Ureter (tissue), 1 donor: ENCODE measurements around the gene KANK4. TPM values are rescaled to one million over a fixed set of nuclear protein-coding genes. Genes with fewer than 3 reads are reported as not detected.
"Not testable (repeated sequence)": the region's sequence is repeated elsewhere in the genome, so short reads cannot be mapped to it uniquely, and the experiment has no call there.

Source experiments
- DNase-seq: peaks from one replicate; pipeline ENCODE4 v3.0.0-alpha.2; 2020; ENCODE audit warnings: low spot score
- total RNA-seq: library from RNA; stranded (reverse); gene quantifications from one replicate; pipeline ENCODE4 v1.2.4, GENCODE V29; 2023
- donor health status: DM: yes; HTN: yes; CAD: no.

KANK4 gene
- total RNA-seq, 1 donor from 2014 or later, result 0.13 TPM

DNA sequence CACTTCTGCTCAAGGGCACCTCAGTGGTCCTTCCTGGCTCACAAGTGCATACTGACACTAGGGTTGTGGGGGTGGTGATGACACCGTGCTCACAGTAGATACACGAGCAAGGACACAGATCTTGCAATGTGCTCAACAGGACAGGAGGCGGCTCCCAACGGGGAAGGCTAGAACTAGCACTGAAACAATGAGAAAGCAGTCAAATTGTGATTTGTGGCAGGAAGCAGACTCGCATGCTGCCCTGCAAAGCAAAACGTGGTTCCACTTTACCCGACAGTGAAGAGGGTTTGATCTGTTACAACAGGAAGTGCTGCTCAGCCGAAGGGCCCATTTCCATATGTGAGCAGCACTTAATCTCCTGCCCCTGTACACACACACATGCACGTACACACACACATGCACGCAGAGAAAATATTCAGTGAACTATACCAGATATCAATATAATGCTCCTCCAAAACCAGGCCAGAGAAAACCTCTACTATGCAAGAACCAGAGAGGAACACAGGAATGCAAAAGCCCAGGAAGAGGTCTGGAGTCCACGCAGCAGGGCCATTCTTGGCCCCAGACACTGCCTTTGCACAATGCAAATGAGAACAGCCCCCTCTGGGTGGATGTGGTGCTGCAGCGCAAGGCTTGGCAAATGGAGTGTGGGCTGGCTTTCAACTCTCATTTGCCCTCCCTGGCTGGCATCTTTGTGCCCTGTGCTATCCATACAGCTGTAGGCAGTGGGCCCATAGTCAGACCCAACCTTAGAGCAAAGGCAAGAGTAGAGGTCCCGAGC lies 47.1 kb downstream of the KANK4 start:
- DNase-seq, result no peak

GRCh38 chr1:62271134-62271533 lies 48.1 kb downstream of the KANK4 start:
- DNase-seq, result no peak

- DNase-seq, result no peak
These were observed 49.3 kb downstream of the KANK4 start for GRCh38 chr1:62269851-62270495.

DNA sequence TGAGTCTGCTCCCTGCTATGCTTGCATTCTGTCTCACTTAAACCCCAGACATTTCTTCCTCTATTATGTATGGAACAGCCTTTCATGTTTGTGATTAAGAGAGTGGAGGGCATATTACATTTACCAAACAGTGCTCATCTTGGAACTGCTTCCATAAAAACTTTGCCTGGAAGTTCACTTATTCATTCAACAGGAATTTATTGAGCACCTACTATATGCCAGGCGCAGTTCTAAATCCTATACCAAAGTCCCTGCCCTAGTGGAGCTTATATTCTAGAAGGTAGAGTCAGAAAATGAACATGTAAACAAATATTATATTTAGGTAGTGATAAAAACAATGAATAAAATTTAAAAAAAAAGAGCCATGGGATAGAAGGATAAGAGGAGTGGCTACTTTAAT lies 49.8 kb downstream of the KANK4 start:
- DNase-seq, result no peak

- no peak for DNase-seq
These were observed 50.9 kb downstream of the KANK4 start for GRCh38 chr1:62268315-62268714.

DNA sequence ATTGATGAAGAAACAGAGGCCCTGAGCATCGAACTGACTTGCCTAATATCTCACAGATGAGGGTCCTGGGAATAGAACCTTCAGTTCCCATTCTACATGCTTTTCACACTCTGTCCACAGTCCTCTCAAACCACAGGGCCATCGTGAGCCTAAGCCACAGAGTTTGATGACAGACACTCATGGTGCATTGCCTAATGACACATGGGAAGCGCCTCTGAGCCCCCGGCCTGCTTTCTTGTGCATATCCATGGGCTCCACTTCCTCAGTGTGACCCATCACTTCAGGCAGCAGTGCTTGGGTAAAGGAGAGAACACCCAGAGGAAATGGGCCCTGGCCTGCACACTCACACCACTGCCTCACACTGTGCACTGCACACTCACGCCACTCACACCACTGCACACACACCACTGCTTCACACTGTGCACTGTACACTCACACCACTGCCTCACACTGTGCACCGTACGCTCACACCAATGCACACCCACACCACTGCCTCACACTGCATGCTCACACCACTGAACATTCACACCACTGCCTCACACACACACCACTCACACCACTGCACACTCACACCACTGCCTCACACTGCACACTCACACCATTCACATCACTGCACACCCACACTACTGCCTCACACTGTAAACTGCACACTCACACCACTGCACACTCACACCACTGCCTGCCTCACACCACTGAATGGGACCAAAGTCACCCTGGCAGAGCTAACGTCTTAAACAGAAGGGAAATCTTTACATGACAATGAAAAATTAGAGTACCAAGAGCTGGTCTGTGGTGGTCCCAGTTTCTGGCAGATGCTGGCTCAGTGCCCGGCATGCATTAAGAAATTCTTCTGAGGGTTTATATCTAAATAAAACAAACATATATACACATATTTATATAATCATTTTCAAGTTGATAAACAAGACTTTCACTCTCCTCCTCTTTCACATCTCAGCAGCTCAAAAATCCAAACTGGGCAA lies 53.0 kb downstream of the KANK4 start:
- DNase-seq, result no peak

DNA sequence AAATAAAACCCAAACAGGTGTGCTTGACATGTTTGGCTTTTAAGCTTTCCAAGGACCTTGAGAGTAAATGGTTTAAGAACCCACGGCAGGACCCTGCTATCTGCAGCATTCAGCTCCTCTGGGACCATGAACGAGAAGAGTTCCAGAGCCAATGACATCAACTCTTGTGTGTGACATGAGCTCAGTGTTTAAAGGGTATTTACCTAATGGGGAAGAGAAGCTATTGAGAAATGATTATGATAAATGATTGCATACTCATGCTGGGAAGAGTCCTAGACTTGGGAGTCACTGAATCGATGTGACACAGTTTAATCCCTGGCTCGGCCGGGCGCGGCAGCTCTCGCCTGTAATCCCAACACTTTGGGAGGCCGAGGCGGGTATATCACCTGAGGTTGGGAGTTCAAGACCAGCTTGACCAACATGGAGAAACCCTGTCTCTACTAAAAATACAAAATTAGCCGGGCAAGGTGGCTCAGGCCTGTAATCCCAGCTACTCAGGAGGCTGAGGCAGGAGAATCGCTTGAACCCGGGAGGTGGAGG lies 55.4 kb downstream of the KANK4 start:
- no peak for DNase-seq

DNA sequence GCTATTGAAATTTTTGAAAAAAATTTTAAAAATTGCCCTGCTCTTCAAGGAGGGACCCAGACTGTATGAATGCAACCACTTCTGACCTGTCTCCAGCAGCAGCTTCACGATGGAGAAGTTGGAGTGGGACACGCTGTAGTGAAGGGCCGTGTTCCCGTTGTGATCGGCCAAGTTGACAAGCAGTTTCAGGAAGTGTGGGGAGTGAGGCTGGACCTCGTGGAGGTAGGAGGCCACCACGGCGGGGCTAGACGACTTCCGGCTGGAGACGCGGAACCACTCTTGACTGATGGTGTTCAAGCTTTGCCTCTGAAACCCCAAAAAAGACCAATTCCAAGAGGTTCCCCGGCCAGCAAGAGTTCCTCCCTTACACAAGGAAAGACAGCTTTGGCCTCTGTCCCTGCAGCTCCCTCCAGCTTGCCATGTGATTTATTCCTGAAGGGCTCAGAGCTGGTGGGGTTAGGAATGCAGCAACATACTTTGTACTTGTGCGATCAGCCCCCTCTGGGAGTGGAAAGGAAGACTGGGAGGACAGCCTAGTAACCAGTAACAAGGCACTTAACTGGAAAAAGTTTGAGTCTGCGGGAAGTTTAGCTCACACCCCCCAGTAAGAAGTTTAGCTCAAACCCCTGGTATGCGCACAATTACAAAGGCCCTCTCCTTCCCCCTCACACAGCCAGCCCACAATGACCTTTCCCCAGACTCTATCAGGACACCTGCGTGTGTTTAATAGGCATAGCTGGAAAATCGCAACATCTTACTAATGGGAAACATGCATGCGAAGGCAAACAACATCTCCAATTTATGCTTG lies 56.0 kb downstream of the KANK4 start:
- no peak for DNase-seq

- no peak for DNase-seq
These were observed 58.5 kb downstream of the KANK4 start for GRCh38 chr1:62260688-62261087.

DNA sequence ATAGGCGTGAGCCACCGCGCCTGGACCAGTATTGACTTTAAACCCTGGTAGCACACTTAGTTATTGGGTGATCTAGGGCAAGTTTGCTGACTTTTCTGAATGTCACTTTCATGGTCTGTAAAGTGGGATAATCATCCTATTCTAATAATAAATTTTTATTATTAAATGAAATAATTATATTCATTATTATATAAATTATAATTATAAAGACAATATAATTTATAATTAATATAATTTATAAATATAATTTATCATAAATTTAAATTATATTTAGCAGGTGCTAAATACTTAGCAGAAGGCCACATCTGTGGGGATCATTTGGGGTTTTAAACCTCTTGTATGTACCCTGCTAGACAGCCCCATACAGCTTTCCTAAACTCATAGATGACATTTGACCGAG lies 59.7 kb downstream of the KANK4 start:
- DNase-seq, result no peak

GRCh38 chr1:62250126-62250726 lies 69.0 kb downstream of the KANK4 start:
- no peak for DNase-seq

DNA sequence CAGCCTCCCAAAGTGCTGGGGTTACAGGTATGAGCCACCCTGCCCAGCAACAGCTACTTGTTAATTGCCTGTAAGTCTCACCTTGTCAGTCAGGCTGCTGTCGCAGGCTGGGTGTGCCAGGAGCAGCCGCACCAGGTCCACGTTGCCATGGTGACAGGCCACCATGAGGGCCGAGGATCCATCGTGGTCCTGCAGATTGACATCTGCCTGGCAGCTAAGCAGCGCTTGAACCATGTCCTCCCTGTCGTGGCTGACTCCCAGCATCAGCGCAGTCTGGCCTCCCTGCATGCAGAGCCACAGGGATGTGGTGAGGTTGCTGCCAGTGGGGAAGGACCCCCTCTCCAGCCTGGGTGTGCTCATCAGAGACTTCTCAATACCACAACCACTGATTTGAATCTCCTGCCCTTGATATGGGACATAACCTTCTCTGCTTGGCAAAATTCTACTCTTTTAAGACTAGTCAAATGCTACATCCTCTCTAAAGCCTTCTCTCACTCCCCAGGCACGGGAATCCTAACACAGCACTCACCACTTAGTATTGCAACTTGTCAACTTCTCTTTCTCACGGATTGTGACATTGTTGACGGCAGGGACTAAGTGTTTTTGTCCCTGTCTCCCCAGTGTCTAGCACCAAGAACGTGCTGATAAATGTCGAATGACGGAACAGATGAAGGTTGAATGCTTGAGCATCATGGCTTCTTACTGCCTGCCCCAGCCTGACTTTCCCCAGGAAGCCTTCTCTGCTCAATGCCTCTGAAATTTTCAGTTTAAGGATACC lies 71.7 kb downstream of the KANK4 start:
- DNase-seq, result no peak

- no peak for DNase-seq
These were observed 74.0 kb downstream of the KANK4 start for GRCh38 chr1:62245201-62245600.

DNA sequence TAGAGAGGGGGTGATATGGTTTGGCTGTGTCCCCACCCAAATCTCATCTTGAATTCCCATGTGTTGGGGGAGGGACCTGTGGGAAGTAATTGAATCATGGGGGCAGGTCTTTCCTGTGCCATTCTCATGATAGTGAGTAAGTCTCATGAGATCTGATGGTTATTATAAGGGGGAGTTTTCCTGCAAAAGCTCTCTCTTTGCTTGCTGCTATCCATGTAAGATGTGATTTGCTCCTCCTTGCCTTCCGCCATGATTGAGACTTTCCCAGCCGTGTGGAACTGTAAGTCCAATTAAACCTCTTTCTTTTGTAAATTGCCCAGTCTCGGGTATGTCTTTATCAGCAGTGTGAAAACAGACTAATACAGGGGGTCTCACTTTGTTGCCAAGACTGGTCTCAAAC lies 74.9 kb downstream of the KANK4 start:
- not testable (repeated sequence) for DNase-seq

DNA sequence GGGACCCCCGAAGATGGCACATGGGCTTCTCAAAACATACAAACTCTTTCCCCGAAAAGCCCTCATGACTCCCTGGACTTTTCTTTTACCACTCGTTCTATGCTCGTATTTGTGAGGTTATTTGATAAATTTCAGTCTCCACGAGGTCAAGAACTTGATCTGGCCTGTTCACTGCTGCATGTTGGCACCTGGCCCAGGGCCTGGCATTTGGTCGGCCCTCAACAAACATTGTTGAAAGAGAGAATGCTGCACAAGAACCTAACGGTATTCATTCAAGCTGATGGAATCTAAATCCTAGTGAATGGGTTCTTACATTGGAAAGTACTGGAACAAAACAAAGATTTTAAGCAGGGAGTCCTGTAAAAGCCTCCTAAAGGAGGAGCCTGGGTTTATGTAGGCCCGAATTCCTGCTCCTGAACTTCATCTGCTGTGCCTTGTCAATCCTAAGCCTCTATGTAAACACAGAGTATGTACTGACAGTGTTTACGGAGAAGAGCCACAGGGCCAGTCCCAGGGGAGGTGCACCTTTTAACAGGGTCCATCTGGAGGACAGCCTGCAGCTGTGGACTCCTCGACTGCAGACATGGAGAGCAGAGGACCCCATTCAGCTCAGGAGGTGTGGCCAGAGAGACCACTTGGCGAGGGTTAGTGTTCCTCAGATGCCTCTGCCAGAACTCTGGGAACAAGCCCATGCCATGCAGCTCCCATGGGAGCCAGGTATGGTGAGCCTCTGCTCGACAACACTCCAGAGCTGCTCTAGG lies 77.7 kb downstream of the KANK4 start:
- no peak for DNase-seq

DNA sequence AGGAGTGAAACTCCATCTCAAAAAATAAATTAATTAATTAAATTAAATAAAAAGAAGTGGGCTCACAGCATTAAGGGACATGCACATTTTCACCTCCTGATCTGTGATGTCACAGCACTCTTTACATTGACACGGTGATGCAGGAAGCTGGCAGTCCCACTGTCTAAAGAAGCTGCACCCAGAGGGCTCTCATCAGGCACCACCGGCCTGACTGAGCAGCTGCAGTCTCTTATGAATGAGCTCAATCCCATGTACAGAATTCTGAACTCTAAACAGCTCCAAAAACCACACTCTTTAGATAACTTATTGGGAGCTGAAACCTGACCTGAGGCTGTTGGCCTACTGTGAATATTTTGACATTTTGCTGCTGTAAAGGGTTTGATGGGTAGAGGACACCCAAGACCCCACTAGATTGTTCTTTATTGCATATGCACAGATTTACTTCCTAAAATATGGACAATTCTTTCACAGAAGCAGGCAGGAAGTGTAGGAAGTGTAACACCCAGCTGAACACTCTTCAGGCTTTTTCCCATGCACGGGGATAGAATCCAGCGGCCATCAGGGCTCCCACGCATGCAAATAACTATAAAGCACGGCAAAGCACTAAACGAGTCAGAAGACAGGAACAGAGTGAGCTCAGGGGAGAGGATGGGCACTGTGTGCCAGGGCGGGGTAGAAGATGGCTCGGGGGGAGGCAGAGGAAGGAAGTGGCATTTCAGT lies 78.4 kb downstream of the KANK4 start:
- no peak for DNase-seq

DNA sequence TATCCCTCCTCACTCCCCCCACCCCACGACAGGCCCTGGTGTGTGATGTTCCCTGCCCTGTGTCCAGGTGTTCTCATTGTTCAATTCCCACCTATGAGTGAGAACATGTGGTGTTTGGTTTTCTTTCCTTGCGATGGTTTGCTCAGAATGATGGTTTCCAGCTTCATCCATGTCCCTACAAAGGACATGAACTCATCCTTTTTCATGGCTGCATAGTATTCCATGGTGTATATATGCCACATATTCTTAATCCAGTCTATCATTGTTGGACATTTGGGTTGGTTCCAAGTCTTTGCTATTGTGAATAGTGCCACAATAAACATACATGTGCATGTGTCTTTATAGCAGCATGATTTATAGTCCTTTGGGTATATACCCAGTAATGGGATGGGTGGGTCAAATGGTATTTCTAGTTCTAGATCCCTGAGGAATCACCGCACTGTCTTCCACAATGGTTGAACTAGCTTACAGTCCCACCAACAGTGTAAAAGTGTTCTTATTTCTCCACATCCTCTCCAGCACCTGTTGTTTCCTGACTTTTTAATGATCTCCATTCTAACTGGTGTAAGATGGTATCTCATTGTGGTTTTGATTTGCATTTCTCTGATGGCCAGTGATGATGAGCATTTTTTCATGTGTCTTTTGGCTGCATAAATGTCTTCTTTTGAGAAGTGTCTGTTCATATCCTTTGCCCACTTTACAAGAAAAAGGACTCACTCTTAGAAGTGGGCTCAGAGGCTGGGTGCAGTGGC lies 79.4 kb downstream of the KANK4 start:
- not testable (repeated sequence) for DNase-seq

GRCh38 chr1:62238507-62238906 lies 80.7 kb downstream of the KANK4 start:
- DNase-seq, result no peak
